Inferior parietal cortex (tissue), 1 donor: ENCODE data around the gene ASCC1.
A peak's percentile ranks its signal among the peaks of the same experiment; 100 is the strongest.

Experiments
- DNase-seq: peaks from one replicate; pipeline ENCODE4 v3.0.0-alpha.2; 2016; ENCODE audit errors: extremely low spot score

Gene ASCC1

GRCh38 chr10:72083790-72084459, 132.2 kb downstream of the ASCC1 start:
- no peak for DNase-seq

GRCh38 chr10:72082856-72083789, 133.0 kb downstream of the ASCC1 start:
- no peak for DNase-seq

DNA sequence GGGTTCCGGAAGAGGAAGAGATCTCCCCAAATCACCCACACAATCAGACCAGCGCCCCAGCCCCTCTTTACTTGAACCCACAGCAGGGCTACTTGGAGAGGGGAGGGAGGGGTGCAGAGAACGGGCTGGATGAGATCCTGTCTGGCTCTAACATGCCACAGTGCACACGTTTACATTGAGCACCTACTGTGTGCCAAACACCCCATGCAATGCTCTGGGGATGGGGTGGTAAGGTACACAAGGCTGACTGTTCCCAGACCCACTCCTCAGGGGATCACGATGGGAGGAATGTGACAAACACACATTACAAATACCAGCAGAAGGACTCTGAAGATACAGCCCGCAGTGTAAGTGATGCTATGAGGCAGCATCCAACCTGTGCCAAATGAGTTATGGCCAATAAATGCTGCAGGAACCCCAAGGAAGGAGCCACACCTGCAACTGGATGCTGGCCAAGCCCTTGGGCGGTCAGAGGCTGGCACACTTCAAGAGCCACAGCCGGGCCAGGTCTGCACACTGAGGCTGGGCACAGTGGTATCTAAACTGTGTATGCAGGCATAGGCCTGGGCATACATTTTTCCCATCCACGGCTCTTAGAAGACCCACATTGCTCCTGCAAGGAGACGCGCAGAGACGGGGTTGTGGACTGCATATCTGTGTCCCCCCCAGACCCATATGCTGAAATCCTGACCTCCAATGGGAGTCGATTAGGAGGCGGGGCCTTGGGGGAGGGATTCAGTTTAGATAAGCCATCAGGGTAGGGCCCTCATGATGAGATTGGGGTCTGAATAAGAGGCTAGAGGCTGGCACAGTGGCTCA, 134.1 kb downstream of the ASCC1 start:
- no peak for DNase-seq

DNA sequence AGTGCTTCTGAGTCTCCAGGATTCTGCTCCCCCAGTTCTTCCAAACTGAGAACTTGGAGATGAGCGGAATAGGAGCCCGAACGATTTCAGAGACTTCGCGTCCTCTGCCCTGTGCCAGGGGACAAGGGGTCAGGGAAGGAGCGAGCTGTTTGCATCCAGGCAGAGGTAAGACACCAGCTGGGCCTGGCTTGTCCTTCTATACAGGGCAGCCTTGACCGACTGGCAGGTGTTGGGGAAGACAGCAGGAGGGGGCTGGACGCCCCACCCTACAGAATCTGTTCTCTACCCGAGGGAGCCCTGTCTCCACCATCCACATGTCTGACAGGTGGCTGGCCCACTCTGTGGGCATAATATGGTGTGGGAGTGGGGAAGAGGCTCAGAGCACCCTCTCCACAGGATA, 134.9 kb downstream of the ASCC1 start:
- DNase-seq = no peak

DNA sequence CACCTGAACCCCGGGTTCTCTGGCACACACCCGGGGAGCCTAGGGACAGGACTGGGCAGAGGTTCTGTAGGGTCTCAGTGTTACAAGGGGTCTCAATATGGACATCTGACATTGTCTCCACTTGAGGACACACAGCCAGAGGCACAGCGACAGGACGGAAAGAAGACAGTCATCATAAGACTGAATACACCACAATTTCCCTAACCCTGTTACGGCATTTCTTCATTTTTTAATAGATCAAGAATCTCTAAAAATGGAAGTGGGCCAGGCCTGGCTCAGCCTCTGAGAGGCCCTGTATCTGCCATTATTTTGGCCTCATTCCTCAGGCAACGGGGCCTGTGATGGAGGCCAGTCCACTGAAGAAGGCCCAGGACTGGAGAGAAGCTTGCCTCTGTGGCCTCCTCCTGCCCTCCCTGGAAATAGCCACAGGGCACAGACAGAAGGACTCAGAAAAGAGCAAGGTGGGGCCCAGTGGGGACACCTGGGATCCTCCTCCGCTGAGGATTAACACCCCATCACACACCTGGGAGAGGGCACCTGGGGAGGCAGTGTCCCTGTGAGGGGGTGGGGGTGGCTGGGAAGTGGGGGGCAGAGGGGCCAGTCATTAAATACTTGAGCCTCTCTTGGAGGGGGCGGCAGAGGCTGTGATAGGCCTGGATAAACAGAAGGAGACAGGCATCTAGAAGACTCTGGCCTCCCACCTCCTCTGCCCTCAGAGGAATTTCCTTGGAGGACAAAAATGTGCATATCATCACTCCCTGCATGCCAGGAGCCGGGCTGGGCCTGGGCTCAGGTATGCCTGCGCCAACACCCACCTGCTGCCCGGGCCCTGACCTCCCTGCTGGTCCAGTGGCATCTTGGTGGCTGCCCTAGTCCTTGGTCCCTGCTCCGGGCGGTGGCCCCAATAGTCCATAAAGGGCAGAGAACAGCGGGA, 135.8 kb downstream of the ASCC1 start:
- no peak for DNase-seq

DNA sequence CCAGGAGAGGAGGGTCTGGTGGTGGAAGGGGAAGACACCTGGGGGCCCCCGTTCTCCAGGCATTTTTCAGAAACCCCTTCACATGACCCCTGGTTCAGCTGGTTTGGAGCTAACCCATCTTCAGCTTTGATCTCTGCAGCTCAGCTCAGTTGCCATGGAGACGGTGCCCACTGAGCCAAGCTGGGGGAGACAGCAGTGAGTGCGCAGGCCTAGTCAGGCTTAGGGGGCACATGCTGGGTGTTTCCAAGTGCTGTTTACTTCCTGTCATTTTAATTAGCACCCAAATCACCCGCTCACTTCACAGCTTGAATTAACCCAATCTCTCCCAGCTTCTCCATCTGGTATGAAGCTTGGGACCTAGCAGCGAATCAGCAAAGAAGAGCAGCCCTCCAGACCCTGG, 136.7 kb downstream of the ASCC1 start:
- DNase-seq = peak; percentile 51

- DNase-seq = no peak
Observed at GRCh38 chr10:72077275-72077990, 138.6 kb downstream of the ASCC1 start.

DNA sequence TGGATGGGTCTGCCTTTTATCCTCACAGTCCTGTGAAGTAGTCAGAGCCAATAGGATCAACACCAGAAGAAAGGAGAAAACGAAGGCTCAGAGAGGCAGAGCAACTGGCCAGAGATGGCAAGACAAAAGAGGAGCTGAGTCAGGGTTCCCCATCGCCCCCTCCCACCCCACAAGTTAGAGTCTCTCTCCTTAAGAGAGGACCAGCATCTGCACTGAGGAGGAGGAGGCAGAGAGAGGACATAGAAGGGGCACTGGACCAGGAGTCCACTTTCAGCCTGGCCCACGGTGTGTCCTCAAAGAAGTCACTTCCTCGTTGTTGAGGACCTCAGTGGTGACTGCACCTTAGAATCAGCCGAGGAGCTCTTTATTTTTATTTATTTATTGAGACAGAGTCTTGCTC, 139.3 kb downstream of the ASCC1 start:
- DNase-seq = no peak

DNA sequence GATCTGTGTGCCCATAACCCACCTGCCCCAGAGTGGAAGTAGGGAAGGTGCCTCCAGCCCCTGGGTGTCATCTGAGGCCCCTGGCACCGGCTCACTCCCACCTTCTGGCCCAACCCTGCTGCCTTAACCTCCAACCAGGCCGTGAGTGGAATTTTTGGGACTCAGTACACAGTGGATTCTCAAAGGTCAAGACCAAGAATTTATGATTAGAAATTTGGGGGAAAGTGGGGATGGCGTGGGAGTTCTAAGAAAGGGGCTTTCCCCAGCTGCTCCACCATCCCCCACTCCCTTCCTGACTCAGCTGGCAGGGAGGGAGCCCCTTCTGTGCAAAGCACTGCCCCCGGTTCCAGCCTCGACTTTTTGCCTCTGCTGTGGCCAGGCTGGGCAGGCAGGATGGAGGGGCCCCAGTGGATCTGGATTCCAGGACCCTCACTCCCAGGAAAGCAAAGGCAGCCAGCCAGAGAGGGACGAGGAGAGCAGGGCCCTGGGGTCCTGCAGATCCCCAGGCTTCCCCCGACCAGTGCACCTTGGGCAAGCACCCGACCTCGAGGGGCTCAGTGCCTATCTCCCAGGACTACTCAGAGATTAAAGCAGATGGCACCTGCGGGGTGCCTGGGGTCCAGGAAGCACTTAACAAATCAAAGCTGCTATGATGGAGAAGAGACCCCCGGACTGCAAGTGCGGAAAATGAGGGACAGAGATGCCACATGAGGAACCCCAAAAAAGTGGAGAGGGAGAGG, 140.5 kb downstream of the ASCC1 start:
- DNase-seq = no peak

GRCh38 chr10:72074574-72075375, 141.3 kb downstream of the ASCC1 start:
- DNase-seq = no peak

DNA sequence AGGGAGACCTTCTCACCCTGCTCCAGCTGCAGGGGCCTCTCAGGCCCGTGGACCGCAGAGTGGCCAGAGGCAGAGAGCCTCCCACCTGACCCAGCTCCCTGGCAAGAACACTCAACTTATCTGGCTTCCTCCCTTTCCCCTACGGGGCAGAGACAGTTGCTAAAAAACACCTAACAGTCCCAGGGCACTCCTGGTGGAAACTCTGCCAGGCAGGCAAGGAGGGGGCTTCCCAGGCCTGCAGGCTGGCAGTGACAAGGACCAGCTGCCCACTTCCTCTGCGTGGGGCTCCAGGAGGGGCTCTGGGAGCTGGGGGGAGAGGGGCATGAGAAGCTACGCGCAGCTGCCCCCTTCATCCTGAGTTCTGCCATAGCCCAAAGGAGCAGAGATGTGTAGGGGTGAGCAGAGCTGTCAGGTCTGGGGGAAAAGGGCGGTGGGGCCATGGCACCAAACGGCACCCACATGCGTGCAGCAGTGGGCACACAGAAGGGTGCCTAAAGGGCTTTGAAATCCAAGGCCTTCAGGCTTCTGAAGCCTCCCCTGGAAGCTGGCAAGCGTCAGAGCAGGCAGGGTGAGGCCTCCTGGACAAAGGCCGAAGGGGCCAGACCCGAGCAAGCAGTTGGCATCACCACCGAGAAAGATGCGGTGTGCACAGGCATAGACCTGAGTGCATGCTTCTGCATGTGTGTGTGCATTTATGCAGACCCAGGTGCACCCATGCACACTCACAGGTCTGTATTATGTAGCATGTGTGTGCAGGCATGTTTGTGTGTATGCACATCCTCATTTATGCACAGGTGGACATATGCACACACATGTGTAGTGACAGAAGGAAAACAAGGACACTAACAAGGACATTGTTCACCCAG, 142.1 kb downstream of the ASCC1 start:
- no peak for DNase-seq

DNA sequence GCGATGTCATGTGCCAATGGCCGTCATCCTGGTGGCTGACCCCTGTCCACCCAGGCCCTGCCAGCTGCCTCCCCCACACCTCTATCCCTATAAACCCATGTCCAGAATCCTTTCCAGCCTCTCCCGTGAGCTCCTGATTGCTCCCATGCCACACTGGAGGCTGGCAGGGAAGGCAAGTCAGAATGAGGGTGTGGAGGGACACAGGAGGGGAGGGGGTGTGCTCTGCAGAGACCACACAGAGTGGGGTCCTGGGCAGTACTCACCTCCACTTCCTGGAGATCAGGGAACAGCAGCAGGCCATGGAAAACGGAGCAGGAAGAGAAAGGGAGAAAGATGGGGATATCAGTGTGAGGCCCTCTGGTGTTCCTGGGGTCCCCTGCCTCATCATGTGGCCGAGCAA, 143.4 kb downstream of the ASCC1 start:
- no peak for DNase-seq

DNA sequence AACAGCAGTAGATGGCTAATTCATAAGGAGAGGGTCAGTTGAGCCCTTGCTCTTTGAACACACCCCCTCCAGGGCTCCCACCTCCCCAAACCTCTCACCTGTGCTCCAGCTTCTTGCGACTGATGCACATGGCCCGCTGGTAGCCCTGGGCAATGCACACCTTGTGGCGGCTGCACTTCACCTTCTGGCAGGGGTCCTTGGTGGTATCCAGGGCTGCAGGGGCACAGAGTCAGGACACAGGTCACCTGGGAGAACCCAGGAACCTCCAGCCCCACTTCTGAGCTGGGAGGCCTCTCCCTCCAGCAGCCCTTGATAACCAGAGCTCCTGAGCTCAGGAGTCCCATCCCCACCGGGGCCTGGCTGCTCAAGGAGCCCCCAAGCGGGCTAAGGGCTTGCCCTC, 144.0 kb downstream of the ASCC1 start:
- DNase-seq = no peak

DNA sequence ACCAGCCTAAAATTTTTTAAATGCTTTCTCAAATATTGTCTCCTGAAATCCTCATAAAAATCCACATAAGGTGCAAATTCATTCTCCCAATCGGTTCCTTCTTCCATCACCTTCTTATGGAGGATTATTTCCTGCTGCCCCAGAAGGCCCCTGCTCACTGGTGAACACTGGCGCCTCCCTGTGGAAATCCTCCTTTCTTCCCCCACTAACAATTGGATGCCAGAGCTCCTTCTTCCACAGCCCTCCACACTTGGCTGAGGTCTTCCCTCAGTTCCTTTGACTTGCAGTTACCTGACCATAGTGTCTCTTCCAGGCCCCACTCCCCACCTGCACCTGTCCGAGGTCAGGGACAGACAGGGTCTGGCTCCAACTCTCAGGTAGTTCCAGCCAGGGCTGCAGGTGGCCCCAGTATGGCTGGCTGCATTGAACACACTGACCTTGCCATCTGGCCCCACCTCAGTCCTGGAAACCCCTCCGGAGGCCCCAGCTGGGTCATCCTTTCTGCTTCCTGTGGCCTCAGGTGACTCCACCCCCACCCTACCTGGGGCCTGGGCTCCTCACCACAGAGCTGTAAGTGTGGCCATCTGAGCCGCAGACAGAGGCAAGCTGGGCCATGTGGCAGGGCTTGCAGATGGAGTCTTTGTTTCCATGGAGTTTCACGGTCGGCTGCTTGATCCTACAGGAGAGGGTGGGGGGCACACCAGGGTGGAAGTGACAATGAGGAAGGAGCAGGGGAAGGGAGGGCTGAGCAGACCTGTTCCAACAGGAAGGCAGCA, 146.1 kb downstream of the ASCC1 start:
- no peak for DNase-seq

GRCh38 chr10:72068901-72069446, 147.1 kb downstream of the ASCC1 start:
- no peak for DNase-seq

GRCh38 chr10:72068126-72068765, 147.8 kb downstream of the ASCC1 start:
- no peak for DNase-seq
